OCI-LY3 (cell line): ENCODE results near the gene SCIN.

ENCODE experiments used
- CTCF ChIP-seq: fragments of 200-600, 300-600 bp; sonication (generic); IDR thresholded peaks from 2 replicates; pipeline ENCODE4 v1.5.1; 2014; ENCODE audit warnings: antibody characterized with exemption, low read length, low read depth
- EZH2phosphoT487 ChIP-seq: fragments of 200-600 bp; shearing (Covaris generic); IDR thresholded peaks from 2 replicates; pipeline ENCODE4 v1.6.1; 2018; ENCODE audit warnings: antibody characterized with exemption, mixed run types, low read depth

GRCh38 chr7:12571691-12572090 is 1.2 kb downstream of the SCIN start:
- TF ChIP-seq CTCF (no peak), EZH2phosphoT487 (no peak)
